ENCODE measurements around the gene TRIM23.

Gene TRIM23

GRCh38 chr5:65562731-65563701 lies 61.1 kb downstream of the TRIM23 start, which contains the start of the genes CENPK and PPWD1:
Gene CENPK (minus strand): TSS chr5:65563168. CDS start chr5:65554907, 8,261 bp downstream.
Gene PPWD1 (plus strand): TSS chr5:65563296. CDS start chr5:65563311, 15 bp downstream.
- DNase-seq = peak; percentile 84

DNA sequence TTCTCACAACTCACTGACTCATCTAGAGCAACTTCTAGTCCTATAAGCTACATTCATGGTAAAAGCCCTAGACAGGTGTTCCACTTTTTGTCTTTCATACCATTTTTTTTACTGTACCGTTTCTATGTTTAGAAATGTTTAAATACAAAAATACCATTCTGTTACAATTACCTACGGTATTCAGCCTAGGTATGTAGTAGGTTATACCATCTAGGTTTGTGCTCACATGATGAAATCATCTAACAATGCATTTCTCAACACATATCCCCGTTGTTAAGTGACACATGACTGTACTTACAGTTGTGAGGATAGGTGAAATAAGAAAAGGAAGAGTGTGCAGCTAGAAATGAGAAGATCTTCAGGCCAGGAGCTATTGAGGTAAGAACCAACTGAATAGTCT lies 67.4 kb downstream of the TRIM23 start:
- DNase-seq = no peak

DNA sequence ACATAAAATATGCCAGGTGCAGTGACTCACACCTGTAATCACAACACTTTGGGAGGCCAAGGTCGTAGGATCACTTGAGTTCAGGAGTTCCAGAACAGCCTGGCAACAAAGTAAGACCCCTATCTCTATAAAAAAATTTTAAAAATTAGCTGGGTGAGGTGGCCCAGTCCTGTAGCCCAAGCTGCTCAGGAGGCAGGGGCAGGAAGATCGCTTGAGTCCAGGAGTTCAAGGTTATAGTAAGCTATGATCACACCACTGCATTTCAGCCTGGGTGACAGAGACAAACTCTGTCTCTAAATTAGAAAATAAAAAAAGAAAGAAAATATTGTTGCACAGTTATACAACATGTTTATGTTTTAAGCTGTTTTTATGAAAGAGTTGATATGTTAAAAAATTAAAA lies 68.0 kb downstream of the TRIM23 start:
- DNase-seq = no peak

DNA sequence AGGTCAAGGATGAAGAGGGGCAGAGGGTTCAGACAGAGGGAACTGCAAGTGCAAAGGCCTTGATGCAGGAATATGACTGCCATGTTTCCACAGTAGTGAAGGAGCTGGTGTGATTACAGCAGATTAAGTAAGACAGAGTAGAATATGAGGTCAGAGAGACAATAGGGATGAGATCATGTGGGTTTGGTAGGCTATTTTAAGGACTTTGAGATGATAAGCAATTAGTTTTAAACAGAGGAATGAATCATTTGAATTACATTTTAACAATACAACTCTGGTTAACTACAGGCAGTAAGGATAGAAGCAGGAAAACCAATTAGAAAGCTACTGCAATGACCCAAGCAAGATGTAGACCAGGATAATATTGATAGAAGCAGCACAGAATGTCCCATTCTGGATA lies 68.8 kb downstream of the TRIM23 start:
- DNase-seq = no peak

DNA sequence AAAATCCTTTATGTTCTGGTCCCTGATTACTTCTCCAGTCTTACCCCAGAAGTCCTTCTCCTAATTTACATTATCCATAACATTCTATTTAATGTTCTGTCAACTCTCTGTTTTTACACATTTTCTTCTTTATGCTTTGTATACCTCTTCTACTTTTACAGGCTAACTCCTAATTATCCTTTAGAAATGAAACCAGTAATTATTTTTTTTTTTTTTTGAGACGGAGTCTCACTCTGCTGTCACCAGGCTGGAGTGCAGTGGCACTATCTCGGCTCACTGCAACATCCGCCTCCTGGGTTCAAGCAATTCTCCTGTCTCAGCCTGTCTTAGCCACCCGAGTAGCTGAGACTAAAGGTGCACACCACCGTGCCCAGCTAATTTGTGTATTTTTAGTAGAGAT lies 70.2 kb downstream of the TRIM23 start:
- DNase-seq = no peak

GRCh38 chr5:65548281-65548680 lies 75.9 kb downstream of the TRIM23 start:
- no peak for DNase-seq

DNA sequence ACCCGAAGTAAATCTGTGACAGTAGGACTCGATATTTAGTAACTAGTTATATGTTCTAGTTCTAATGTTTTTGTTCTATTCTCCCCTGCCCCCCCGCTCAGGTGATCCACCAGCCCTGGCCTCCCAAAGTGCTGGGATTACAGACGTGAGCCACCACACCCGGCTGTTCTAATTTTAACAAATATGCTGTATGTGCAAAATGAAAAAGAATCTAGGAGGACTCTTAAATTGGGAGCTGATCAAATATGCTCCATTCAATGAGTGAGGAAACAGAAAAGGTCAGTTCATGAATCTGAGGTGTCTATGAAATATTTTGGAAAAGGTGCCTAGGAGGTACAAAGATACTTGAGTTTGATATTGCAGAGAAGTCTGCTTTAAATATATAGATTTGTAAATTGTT lies 78.0 kb downstream of the TRIM23 start:
- no peak for DNase-seq

- DNase-seq = no peak
These were observed 79.7 kb downstream of the TRIM23 start for GRCh38 chr5:65544473-65544872.

GRCh38 chr5:65539827-65540226 lies 84.3 kb downstream of the TRIM23 start:
- DNase-seq = no peak
